Activated naive CD8-positive, alpha-beta T cell (primary cell): ENCODE results near the gene KCNIP3.

Source experiments
- H3K27ac Mint-ChIP-seq: one replicate; pipeline ENCODE4 v1.8.0; 2021; ENCODE audit warnings: mixed read lengths
- H3K27me3 Mint-ChIP-seq: one replicate; pipeline ENCODE4 v1.8.0; 2021; ENCODE audit warnings: mixed read lengths
- H3K36me3 Mint-ChIP-seq: one replicate; pipeline ENCODE4 v1.8.0; 2021; ENCODE audit warnings: mixed read lengths
- H3K4me1 Mint-ChIP-seq: one replicate; pipeline ENCODE4 v1.8.0; 2021; ENCODE audit warnings: low read depth, mixed read lengths
- H3K4me3 Mint-ChIP-seq: one replicate; pipeline ENCODE4 v1.8.0; 2021; ENCODE audit warnings: mild to moderate bottlenecking, mixed read lengths
- H3K9me3 Mint-ChIP-seq: one replicate; pipeline ENCODE4 v1.8.0; 2021; ENCODE audit warnings: low read depth, mixed read lengths

KCNIP3 gene

DNA sequence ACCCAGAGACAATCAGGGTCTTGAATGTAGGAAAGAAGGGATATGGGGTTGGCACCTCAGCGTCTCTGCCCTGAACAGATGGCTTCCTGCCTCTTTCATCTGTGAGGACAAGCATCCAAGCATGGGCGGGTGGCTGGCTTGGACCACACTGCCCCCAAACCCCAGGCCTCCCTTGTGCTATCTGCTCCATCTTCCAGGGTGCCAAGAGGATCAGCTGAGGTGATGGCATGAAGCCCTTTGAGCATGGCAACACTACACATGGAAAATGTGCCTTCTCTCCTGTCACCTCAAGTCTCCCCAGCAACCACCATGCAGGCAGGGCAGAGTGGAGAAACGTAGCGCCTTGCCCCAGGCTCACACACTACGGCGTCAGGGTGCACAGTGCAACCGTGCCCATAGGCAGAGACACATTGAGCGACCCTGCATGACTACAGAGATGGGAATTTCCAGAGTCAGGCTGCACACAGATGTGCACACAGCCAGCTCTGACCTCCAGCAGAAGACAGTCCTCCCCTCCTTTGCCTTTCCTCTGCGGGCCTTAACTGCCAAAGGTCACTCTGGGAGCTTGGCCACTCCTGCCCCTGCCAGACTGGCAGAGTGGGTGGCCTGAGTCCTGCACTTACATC, 1.5 kb downstream of the KCNIP3 start:
- Mint-ChIP-seq H3K27ac (no peak overlapping the region), H3K27me3 (no peaks in the 10 kb centered on the region), H3K4me1 (no peaks in the 10 kb centered on the region), H3K9me3 (no peaks in the 10 kb centered on the region), H3K4me3 (no peak overlapping the region), H3K36me3 (no peaks in the 10 kb centered on the region)

DNA sequence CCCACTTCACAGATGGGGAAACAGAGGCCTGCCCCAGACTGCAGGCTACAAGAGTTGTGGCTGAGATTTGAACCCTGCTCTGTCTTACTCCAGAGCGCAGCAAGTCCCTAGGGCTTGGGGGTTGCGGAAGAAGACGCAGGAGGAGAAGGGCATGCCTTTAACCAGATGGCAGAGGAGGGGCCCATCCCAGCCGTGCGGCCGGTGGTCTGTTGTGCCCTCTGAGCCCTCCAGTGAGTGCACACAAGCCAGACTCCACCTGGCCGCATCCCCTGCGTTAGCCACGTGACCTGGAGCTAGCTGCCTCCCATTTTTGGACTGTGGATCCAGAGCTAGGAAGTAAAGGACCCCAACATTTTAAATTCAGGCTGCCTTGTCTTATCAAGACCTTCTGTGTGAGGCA, 2.8 kb downstream of the KCNIP3 start:
- Mint-ChIP-seq H3K4me1 (no peaks in the 10 kb centered on the region), H3K4me3 (no peak overlapping the region), H3K36me3 (no peaks in the 10 kb centered on the region)

DNA sequence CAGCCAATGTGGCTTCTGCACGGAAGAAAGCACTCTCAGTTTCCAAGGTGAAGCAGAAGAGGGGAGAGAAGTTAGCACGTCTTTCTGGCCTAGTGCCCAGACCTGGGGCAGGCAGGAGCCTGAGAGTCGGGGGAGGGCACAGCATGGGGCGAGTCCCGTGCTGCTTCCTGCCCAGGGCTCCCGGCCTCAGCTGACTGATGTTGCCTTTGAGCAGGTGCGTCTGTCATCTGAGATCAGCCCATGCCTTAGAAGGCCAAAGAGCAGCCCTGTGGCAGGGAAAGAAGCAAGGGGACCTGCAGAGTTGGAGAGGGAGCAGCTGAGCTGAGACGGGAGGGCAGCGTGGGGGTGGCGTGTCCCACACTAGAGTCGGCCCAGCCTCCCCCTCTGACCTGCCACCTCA, 3.3 kb downstream of the KCNIP3 start:
- H3K27ac Mint-ChIP-seq = no peak overlapping the region
- no peaks in the 10 kb centered on the region for H3K4me1 Mint-ChIP-seq
- H3K4me3 Mint-ChIP-seq = no peak overlapping the region
- no peaks in the 10 kb centered on the region for H3K36me3 Mint-ChIP-seq
- no peaks in the 10 kb centered on the region for H3K9me3 Mint-ChIP-seq
- H3K27me3 Mint-ChIP-seq = no peaks in the 10 kb centered on the region

More for the DNA sequence above, 2.8 kb downstream of the KCNIP3 start:
- Mint-ChIP-seq H3K27me3 (no peaks in the 10 kb centered on the region), H3K9me3 (no peaks in the 10 kb centered on the region), H3K27ac (no peak overlapping the region)

DNA sequence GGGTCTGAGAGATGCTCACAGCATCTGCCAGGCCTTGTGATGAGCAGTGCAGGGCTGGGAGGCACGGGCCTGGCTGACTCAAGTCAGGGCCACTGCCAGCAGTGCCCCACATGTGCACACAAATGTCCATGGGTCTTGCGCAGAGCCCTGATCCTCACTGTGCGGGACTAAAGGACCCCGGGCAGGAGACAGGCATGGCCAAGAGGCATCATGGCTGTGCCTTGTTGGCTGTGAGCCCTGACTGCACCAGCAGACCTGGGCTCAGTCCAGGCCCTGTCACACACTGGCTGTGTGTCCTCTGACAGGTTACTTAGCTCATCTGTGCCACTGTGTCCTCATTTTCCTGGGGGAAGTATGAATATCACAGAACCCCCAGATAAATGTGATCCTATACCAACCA, 4.0 kb downstream of the KCNIP3 start:
- no peaks in the 10 kb centered on the region for H3K9me3 Mint-ChIP-seq
- no peak overlapping the region for H3K4me3 Mint-ChIP-seq
- no peaks in the 10 kb centered on the region for H3K36me3 Mint-ChIP-seq
- H3K4me1 Mint-ChIP-seq = no peaks in the 10 kb centered on the region
- no peaks in the 10 kb centered on the region for H3K27me3 Mint-ChIP-seq
- H3K27ac Mint-ChIP-seq = no peak overlapping the region

DNA sequence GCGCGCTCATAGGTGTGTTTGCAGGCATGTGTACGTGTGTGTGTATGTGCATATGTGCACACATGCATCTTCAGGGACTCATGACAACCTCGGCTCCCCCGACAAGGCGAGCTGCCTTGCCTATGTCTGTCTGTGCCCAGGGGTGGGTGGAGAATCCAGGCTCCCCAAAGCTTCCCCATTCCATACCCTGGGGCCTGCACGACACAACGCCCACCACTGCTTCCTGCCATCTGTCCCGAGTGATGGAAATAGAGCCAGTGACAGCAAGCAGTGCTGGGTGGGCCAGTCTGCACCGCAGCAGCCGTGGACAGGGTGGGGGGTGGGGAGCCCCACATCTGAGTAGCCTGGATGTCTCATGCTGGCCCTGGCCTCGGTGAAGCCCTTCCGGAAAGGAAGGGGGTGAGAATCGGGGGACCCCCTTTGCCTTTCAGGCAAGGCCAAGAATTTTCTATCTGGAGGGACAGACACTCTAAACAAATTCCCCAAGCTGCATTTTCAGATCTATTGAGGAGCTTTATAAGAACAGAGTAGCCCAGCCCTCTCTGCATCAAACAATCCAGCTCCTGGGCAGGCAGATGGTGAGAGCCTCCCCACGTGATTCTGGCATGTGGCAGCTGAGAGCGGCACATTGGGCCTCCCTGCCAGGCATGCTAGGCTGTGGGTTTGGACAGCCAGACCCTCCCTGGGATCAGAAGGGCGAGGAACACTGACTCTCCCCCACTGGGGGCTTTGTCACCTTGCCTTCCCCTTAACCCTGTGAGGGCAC, 4.9 kb downstream of the KCNIP3 start:
- Mint-ChIP-seq H3K27me3 (no peaks in the 10 kb centered on the region), H3K9me3 (no peaks in the 10 kb centered on the region), H3K27ac (no peak overlapping the region), H3K4me3 (no peak overlapping the region), H3K36me3 (no peaks in the 10 kb centered on the region), H3K4me1 (no peaks in the 10 kb centered on the region)

DNA sequence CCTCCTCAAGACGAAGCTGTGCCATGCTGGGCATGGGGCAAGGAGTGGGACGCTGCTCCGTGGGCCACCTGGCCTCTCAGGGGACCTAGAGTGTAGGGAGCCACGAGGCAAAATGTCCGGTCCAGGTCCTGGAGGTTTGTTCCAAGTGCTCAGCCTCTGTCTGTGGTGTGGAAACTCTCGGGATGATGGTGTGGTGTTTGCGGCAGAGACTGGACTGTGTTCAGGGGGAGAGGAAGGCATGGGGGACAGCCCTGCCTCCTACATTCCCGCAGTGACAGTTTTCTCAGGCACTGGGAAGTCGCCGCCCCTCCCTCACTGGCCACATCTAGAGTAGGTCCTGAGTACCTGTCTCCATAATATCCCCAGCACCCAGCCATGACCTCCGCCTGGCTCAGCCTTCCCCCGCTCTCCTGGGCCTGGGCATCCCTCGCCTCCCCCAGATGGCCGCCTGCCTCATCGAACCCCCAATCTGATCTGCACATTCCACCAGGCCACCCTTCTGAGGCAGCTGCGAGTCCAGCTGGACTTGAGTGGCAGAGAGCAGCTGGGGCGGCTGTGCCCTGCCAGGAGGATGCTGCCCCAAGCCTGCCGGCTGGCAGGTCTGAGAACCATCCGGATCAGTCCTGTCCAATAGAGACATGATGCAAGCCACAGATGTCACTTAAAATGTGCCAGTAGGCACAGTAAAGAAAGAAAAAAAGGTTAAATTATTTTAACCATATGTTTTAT, 6.2 kb downstream of the KCNIP3 start:
- Mint-ChIP-seq H3K27me3 (no peaks in the 10 kb centered on the region), H3K27ac (no peak overlapping the region), H3K9me3 (no peaks in the 10 kb centered on the region), H3K36me3 (no peaks in the 10 kb centered on the region), H3K4me3 (no peak overlapping the region), H3K4me1 (no peaks in the 10 kb centered on the region)

DNA sequence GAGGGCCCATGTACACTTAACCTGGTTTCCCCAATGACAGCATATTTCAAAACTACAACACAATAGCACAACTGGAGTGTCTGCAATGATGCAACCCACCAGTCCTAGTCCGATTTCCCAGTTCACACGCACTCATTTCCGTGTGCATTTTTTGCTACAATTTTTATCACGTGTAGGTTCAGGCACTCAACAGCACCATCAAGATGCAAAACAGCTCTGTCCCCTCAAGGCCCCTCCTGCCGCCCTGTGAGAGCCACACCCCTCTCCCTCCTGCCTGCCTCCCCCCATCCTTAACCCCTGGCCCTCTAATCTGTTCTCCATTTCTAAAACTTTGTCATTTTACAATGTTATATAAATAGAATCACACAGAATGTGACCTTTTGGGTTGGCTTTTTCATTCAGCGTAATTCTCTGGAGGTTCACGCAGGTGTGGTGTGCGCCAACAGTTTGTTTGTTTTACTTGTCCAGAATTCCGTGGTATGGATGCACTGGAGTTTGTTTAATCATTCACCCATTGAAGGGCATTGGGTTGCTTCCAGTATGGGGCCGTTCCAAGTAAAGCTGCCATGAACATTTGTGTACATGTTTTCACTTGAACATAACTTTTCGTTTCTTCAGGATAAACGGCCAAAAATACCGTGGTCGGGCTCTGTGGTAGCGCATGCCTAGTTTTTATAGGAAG, 8.4 kb downstream of the KCNIP3 start:
- no peak overlapping the region for H3K27ac Mint-ChIP-seq
- no peaks in the 10 kb centered on the region for H3K27me3 Mint-ChIP-seq
- no peak overlapping the region for H3K4me3 Mint-ChIP-seq
- no peaks in the 10 kb centered on the region for H3K36me3 Mint-ChIP-seq
- no peaks in the 10 kb centered on the region for H3K9me3 Mint-ChIP-seq
- no peaks in the 10 kb centered on the region for H3K4me1 Mint-ChIP-seq

DNA sequence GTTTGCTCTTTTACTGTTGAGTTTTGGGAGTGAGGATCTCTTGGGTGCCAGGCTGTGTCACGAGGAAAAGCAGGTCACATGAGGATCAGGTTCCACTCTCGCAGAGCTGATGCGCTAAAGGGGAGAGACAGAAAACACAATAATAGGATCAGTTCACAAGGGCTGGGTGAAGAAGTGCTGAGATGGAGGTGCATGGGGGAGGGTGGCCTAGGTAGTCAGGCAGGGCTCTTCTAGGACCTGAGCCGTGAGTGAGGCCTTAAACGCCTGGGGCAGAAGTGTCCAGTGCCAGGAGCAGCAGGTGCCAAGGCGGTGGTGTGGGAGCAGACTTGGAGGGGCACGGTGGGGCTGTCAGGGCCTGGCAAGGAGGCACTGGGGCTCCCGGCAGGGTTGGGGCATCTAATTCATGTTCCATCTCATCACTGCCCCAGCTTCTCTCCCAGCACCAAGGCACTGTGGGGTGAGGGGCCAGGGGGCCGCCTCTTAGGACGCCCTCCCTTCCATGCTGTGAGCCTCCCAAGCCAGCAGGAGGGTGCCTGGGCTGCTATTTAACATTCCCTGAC, 9.3 kb downstream of the KCNIP3 start:
- no peaks in the 10 kb centered on the region for H3K9me3 Mint-ChIP-seq
- H3K4me1 Mint-ChIP-seq = no peaks in the 10 kb centered on the region
- no peaks in the 10 kb centered on the region for H3K27me3 Mint-ChIP-seq
- H3K4me3 Mint-ChIP-seq = no peak overlapping the region
- no peak overlapping the region for H3K27ac Mint-ChIP-seq
- H3K36me3 Mint-ChIP-seq = no peaks in the 10 kb centered on the region

DNA sequence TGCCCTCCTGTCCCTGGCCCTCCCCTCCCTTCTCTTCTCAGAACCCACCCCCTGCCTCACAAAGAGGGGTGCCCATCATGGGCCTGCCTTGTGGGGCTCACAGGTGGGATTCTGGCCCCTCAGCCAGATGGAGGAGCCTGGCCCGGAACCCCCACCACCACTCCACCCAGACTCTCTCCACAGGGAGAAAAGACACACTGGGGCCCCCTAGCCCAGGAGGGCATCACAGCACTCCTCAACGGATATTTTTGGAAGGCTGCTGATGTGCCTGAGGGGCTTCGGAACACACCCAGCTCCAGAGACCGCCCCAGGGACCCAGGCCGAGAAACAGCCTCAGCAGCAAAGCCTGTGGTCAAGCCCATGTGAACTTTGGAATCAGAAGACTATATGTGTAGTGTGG, 9.9 kb downstream of the KCNIP3 start:
- H3K4me3 Mint-ChIP-seq = no peak overlapping the region
- no peaks in the 10 kb centered on the region for H3K27me3 Mint-ChIP-seq
- no peak overlapping the region for H3K27ac Mint-ChIP-seq
- no peaks in the 10 kb centered on the region for H3K36me3 Mint-ChIP-seq
- H3K9me3 Mint-ChIP-seq = no peaks in the 10 kb centered on the region
- H3K4me1 Mint-ChIP-seq = no peaks in the 10 kb centered on the region

DNA sequence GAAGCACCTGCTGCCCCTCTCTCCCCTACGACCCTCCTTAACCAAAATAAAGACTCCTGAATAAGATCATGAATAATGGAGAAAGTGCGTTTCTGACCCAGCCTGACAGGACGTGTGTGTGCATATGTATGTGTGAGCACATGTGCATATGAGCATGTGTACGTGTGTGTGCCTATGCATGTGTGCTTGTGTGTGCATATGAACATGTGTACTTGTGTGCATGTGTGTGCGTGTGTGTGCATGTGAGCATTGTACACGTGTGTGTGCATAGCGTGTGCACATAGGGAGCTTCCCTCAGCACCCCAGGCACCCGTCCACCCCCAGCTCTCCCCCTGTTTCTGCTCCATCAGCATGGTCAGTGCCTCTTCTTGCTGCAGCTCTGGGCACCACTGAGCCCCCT, 10.7 kb downstream of the KCNIP3 start:
- Mint-ChIP-seq H3K4me1 (no peaks in the 10 kb centered on the region), H3K27me3 (no peaks in the 10 kb centered on the region), H3K36me3 (no peaks in the 10 kb centered on the region), H3K9me3 (no peaks in the 10 kb centered on the region), H3K4me3 (no peak overlapping the region), H3K27ac (no peak overlapping the region)

DNA sequence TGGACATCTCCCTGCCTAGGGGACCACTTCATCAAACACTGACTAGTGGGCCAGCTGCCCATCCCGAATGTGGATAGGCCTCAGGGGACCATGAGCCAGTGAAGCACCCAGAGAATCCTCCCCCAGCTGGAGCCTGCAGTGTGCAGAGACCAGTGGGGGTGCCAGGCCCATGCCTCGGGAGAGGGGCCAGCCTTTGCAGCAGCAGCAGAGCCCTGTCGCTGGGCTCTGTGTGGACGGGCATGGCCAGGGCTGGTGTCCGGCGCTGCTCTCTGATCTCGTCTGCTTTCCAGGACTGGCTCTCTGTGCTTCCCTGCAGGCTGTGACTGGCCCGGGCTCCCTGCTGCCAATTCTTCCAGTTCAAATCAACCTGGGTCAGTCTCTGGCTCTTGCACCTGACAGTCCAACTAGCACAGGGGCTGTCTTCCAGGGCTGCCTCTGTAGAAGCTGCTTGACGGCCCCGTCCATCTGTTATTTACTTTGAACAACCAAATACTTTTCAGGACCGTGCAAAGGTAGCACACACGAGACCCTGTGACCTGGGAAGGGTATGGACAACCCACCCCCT, 11.4 kb downstream of the KCNIP3 start:
- Mint-ChIP-seq H3K9me3 (no peaks in the 10 kb centered on the region), H3K36me3 (no peaks in the 10 kb centered on the region), H3K4me3 (no peak overlapping the region), H3K4me1 (no peaks in the 10 kb centered on the region), H3K27me3 (no peaks in the 10 kb centered on the region), H3K27ac (no peak overlapping the region)

DNA sequence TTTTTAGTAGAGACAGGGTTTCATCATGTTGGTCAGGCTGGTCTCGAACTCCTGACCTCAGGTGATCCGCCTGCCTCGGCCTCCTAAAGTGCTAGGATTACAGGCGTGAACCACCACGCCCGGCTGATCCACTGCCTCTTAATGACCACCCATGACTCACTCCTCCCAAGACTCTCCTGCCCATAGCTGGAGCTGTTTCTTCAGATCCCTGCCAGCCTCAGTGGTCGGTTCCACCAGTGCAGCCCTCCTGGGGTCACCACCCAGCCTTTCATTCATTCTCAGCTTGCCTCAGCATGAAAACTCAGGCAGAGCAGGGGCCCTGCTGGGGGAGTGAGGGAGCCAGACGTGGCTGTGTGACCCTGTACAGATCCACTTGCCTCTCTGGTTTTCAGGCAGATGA, 12.5 kb downstream of the KCNIP3 start:
- H3K27me3 Mint-ChIP-seq = peaks cover 2% of the 10 kb centered on the region
- H3K27ac Mint-ChIP-seq = no peak overlapping the region
- H3K9me3 Mint-ChIP-seq = no peaks in the 10 kb centered on the region
- H3K4me1 Mint-ChIP-seq = no peaks in the 10 kb centered on the region
- H3K36me3 Mint-ChIP-seq = no peaks in the 10 kb centered on the region
- no peak overlapping the region for H3K4me3 Mint-ChIP-seq

DNA sequence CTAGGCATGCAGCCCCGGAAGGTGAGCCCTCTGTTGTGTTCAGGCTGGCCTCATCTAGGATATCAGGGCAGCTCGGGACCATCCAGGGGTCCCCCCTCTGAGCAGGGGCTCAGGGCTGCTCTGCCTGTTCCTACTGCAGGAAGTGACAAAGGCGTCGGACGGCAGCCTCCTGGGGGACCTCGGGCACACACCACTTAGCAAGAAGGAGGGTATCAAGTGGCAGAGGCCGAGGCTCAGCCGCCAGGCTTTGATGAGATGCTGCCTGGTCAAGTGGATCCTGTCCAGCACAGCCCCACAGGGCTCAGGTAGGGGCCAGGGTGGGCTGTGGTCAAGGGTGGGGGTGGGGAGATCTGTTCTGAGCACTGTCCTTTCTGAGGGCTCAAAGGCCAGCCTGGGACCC, 13.1 kb downstream of the KCNIP3 start:
- H3K9me3 Mint-ChIP-seq = no peaks in the 10 kb centered on the region
- H3K4me3 Mint-ChIP-seq = no peak overlapping the region
- no peaks in the 10 kb centered on the region for H3K4me1 Mint-ChIP-seq
- no peaks in the 10 kb centered on the region for H3K36me3 Mint-ChIP-seq
- no peak overlapping the region for H3K27ac Mint-ChIP-seq
- peaks cover 4% of the 10 kb centered on the region for H3K27me3 Mint-ChIP-seq

DNA sequence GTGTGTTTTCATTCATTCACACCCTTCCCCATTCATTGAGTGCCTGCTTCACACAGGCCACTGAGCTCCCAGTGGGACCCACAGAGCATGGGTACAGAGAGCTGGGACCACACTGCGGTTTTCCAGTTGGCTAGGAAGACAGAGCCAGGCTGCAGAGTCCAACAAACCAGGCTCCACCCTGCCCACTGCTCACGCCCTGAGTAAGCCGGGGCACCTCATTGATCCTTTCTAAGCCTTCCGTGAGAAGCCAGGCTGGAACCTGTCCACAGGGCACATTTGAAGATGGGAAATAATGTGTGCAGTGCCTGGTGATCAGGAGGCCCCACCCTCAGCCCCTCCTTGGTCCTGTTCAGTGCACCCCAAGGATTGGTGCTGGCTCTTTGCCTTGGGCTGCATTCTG, 13.5 kb downstream of the KCNIP3 start:
- peaks cover 4% of the 10 kb centered on the region for H3K27me3 Mint-ChIP-seq
- H3K27ac Mint-ChIP-seq = no peak overlapping the region
- no peaks in the 10 kb centered on the region for H3K4me1 Mint-ChIP-seq
- H3K9me3 Mint-ChIP-seq = no peaks in the 10 kb centered on the region
- H3K4me3 Mint-ChIP-seq = no peak overlapping the region
- H3K36me3 Mint-ChIP-seq = no peaks in the 10 kb centered on the region
